Subcutaneous abdominal adipose tissue (tissue), 5 donors: ENCODE results near the gene NFE2L3.

Experiments used
- H3K27ac ChIP-seq: one replicate; pipeline ENCODE4 v1.7.0; 2013; ENCODE audit warnings: low read depth, mild to moderate bottlenecking, inconsistent platforms, low read length, moderate library complexity
- H3K27me3 ChIP-seq, 5 donors: one replicate each; pipeline ENCODE4 v1.7.0; 2013; ENCODE audit warnings: low read length in 5 of 5, inconsistent platforms in 1 of 5; ENCODE audit not compliant: control insufficient read depth in 5 of 5, insufficient read depth in 4 of 5
- H3K36me3 ChIP-seq, 5 donors: one replicate each; pipeline ENCODE4 v1.7.0; 2013; ENCODE audit warnings: low read length in 5 of 5; ENCODE audit not compliant: control insufficient read depth in 5 of 5, insufficient read depth in 5 of 5
- H3K4me1 ChIP-seq, 5 donors: one replicate each; pipeline ENCODE4 v1.7.0; 2013; ENCODE audit warnings: low read length in 5 of 5, mild to moderate bottlenecking in 3 of 5, moderate library complexity in 1 of 5; ENCODE audit not compliant: control insufficient read depth in 5 of 5, insufficient read depth in 5 of 5
- H3K4me3 ChIP-seq, 5 donors: one replicate each; pipeline ENCODE4 v1.7.0; 2013; ENCODE audit warnings: low read length in 5 of 5, low read depth in 1 of 5
- H3K9ac ChIP-seq, 5 donors: one replicate each; pipeline ENCODE4 v1.7.0; 2013; ENCODE audit warnings: low read length in 5 of 5, mild to moderate bottlenecking in 4 of 5, moderate library complexity in 3 of 5
- H3K9me3 ChIP-seq, 5 donors: one replicate each; pipeline ENCODE4 v1.7.0; 2013; ENCODE audit warnings: low read length in 5 of 5; ENCODE audit not compliant: control insufficient read depth in 5 of 5
- donor health status: healthy.
- donor health status: healthy.
- donor health status: healthy.
- donor health status: healthy.
- donor health status: healthy.

Gene NFE2L3

GRCh38 chr7:26197153-26198115 lies 45.4 kb downstream of the NFE2L3 start:
- Histone ChIP-seq H3K4me3 (peak overlapping the region; percentile 82 to 100 (median 93)), H3K36me3 (peaks cover 39 to 51% (median 50%) of the 10 kb centered on the region in 5 donors), H3K4me1 (peaks cover 10 to 57% (median 50%) of the 10 kb centered on the region in 5 donors)

GRCh38 chr7:26198133-26198780 lies 46.3 kb downstream of the NFE2L3 start:
- peak overlapping the region; percentile 100 for H3K27ac ChIP-seq
- no peaks in the 10 kb centered on the region for H3K27me3 ChIP-seq
- H3K4me3 ChIP-seq, result peak overlapping the region; percentile 82 to 100 (median 93)
- H3K4me1 ChIP-seq, result peaks cover 10 to 57% (median 50%) of the 10 kb centered on the region in 5 donors
- H3K9me3 ChIP-seq, result no peaks in the 10 kb centered on the region
- H3K9ac ChIP-seq, result peak overlapping the region; percentile 98 to 100 (median 100)
- H3K36me3 ChIP-seq, result peaks cover 31 to 43% (median 42%) of the 10 kb centered on the region in 5 donors

More at GRCh38 chr7:26197153-26198115, 45.4 kb downstream of the NFE2L3 start:
- H3K27ac ChIP-seq, result peak overlapping the region; percentile 100
- H3K9ac ChIP-seq, result peak overlapping the region in 3 of 5 donors; percentile 98 to 100 (median 100)
- no peaks in the 10 kb centered on the region for H3K9me3 ChIP-seq
- H3K27me3 ChIP-seq, result no peaks in the 10 kb centered on the region

GRCh38 chr7:26198781-26199169 lies 46.8 kb downstream of the NFE2L3 start:
- Histone ChIP-seq H3K9ac (peak overlapping the region; percentile 98 to 100 (median 100)), H3K36me3 (peaks cover 27 to 38% (median 36%) of the 10 kb centered on the region in 5 donors), H3K4me1 (peaks cover 10 to 57% (median 49%) of the 10 kb centered on the region in 5 donors), H3K27me3 (no peaks in the 10 kb centered on the region), H3K9me3 (no peaks in the 10 kb centered on the region), H3K4me3 (peak overlapping the region; percentile 82 to 100 (median 93)), H3K27ac (peak overlapping the region; percentile 100)

DNA sequence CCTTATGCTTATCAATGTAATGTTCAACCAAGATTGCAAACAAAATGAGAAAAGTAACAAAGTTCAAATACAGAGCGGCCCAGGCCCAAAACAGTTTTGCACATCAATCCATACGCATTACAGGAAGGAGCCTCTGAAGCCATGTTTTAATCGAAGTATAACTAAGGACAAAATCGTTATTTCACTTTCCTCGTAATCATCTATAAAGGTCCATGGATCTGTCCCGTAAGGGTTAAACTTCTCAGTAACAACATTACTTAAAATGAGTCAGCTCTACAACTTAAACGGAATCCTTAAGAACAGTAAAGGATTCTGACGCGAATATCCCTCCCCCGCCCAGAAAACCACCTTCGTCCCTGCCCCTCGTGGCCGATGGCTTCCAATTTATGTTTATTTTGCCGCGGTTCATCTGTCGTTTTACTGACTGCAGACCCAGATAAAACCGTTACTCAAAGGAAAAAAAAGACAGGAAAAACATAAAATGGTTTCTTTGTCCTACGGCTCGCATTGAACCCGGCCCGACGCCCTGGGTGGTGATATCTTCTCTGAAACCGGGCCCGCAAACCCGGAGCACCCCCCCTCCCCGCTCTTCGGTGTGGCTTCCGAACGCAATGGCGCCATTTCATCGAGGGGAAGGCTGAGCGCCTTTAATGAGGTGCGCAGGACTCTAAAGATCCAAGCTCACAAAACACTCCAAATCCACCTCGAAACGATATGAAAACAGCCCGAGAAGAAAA lies 47.5 kb downstream of the NFE2L3 start:
- Histone ChIP-seq H3K36me3 (peaks cover 25 to 31% (median 30%) of the 10 kb centered on the region in 5 donors), H3K4me1 (peaks cover 10 to 58% (median 49%) of the 10 kb centered on the region in 5 donors), H3K27ac (peak overlapping the region; percentile 100), H3K4me3 (peak overlapping the region; percentile 82 to 100 (median 93)), H3K27me3 (no peaks in the 10 kb centered on the region), H3K9me3 (no peaks in the 10 kb centered on the region), H3K9ac (peak overlapping the region; percentile 98 to 100 (median 100))

DNA sequence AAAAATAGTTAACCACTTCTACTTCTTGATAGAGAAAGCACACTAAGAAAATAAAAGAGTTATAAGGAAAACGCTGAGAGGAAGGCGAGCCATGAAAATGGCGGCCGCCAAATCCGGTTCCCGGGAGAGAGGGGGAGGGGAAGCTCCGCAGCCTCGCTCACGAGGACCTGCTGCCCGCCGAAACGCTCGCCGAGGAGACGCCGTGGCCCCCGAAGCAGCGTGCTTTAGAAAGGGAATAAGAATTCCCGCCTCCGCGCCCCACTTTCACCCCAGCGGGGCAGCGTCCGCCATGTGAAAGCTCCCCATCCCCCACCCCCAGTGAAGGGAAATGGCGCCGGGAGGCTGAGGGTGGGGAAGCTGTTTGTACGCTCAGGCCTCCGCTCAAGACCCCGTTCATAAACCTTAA lies 48.0 kb downstream of the NFE2L3 start:
- H3K9ac ChIP-seq, result peak overlapping the region; percentile 98 to 100 (median 100)
- peaks cover 25 to 27% (median 26%) of the 10 kb centered on the region in 5 donors for H3K36me3 ChIP-seq
- H3K4me1 ChIP-seq, result peaks cover 10 to 58% (median 50%) of the 10 kb centered on the region in 5 donors
- H3K4me3 ChIP-seq, result peak overlapping the region; percentile 82 to 100 (median 93)
- H3K27me3 ChIP-seq, result no peaks in the 10 kb centered on the region
- peak overlapping the region; percentile 100 for H3K27ac ChIP-seq
- H3K9me3 ChIP-seq, result no peaks in the 10 kb centered on the region

DNA sequence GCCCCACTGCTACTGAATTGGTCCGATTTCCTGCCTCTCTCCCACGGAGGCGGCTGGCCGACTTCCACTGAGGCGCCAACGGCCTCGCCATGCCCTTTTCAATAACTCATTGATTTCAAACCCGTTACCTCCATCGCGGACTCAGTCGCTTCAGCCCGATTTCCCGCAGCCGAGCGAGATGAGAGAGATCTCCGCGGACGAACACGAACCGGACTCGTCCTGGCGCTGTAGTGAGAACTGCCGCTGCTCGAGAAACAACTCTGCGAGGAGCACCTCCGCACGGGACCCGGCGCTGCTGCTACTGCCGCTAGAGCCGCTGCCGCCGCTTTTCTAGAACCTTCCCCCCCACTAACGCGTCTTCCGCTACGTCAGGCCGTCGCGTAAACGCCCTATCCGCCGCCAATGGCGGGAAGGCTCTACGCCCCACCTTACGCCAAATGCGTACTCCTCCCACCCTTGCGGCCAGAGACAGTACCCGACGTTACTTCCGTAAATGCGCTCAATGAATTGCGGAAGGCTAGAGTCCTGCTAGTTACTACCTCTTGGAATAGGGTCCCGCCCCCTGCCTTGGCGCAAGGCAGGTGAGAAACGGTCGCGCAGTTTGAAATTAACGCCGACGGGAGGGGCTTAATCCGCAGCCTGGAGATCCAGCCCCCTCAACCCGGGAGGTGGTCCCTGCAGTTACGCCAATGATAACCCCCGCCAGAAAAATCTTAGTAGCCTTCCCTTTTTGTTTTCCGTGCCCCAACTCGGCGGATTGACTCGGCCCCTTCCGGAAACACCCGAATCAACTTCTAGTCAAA lies 48.6 kb downstream of the NFE2L3 start, which contains the start of gene HNRNPA2B1:
HNRNPA2B1 (minus strand) TSS at position 303 of the 803 bp plus-strand sequence; CDS start at position 134, 169 bp downstream.
- peaks cover 8 to 55% (median 51%) of the 10 kb centered on the region in 5 donors for H3K4me1 ChIP-seq
- no peaks in the 10 kb centered on the region for H3K27me3 ChIP-seq
- peak within 1 kb of the TSS; percentile 98 to 100 (median 100) for H3K9ac ChIP-seq
- no peaks in the 10 kb centered on the region for H3K9me3 ChIP-seq
- peak within 1 kb of the TSS; percentile 82 to 100 (median 93) for H3K4me3 ChIP-seq
- H3K27ac ChIP-seq, result peak within 1 kb of the TSS; percentile 100
- H3K36me3 ChIP-seq, result peaks cover 19 to 21% (median 20%) of the 10 kb centered on the region in 5 donors

- H3K4me1 ChIP-seq, result peaks cover 8 to 47% (median 43%) of the 10 kb centered on the region in 5 donors
- H3K4me3 ChIP-seq, result peak within 1 kb of the TSS; percentile 82 to 100 (median 93)
- peak within 1 kb of the TSS; percentile 98 to 100 (median 100) for H3K9ac ChIP-seq
- no peaks in the 10 kb centered on the region for H3K27me3 ChIP-seq
- peak within 1 kb of the TSS; percentile 100 for H3K27ac ChIP-seq
- H3K36me3 ChIP-seq, result peaks cover 14 to 15% (median 14%) of the 10 kb centered on the region in 5 donors
- H3K9me3 ChIP-seq, result no peaks in the 10 kb centered on the region
Observed at GRCh38 chr7:26201247-26202018, 49.4 kb downstream of the NFE2L3 start, which contains the start of gene CBX3. Gene CBX3, plus strand, starts transcription at chr7:26201745. Its CDS starts 1,254 bp downstream, at chr7:26202999.
